Stimulated activated CD4-positive, alpha-beta T cell treated with anti-CD3 and anti-CD28 coated beads, TNF-alpha, amount 100 ng/mL, for 4 hours (primary cell): Measurements from ENCODE around the gene PPP1R15B.

Source experiments
- DNase-seq, 3 experiments: peaks; one replicate each; pipeline ENCODE4 v3.0.0-alpha.2; 2020; ENCODE audit warnings: low read depth in 3 of 3

PPP1R15B gene

GRCh38 chr1:204420039-204421004, 8.7 kb upstream of the PPP1R15B start:
- DNase-seq: no peak

GRCh38 chr1:204419064-204419403, 7.4 kb upstream of the PPP1R15B start:
- no peak for DNase-seq

GRCh38 chr1:204418174-204419063, 6.8 kb upstream of the PPP1R15B start:
- DNase-seq: no peak

GRCh38 chr1:204417074-204417997, 5.7 kb upstream of the PPP1R15B start:
- DNase-seq: no peak

DNA sequence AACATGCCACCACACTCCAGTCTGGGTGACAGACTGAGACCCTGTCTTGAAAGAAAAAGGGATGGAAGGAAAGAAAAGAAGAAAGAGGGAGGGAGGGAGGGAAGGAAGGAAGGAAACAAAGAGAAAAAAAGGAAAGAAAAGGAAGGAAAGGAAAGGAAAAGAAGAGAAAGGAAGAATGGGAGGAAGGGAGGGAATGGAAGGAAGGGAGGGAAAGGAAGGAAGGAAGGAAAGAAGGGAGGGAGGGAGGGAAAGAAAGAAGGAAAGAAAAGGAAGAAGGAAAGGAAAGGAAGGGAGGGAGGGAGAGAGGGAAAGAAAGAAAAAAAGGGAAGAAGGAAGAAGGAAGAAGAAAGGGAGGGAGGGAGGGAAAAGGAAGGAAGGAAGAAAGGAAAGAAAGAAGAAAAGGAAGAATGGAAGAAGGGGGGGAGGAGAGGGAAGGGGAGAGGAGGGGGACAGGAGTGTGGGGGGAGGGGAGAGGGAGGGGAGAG, 5.0 kb upstream of the PPP1R15B start:
- no peak for DNase-seq

- DNase-seq: no peak
Measured at GRCh38 chr1:204415351-204415750, 3.7 kb upstream of the PPP1R15B start.

- DNase-seq: no peak
Measured at GRCh38 chr1:204414016-204414415, 2.4 kb upstream of the PPP1R15B start.

DNA sequence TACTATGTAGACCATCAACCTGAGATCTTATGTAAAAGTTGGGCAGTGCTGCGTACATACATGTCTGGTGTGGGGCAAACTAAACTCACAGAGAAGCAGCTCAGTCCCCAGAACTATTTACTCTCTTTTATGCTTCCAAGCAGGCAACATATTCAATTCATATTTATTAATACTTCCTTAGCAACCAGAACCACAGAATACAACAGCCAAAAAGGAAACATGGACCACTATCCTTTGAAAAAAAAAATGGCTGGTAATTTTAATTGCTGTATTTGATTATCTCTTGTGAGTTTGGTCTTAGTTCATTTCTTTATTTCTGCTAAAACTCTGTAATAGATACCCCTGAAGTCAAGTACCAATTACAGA, 1.5 kb upstream of the PPP1R15B start:
- no peak for DNase-seq

- DNase-seq: no peak
Measured at GRCh38 chr1:204410688-204411450, 748 bp downstream of the PPP1R15B start.

GRCh38 chr1:204409836-204410687, 1.6 kb downstream of the PPP1R15B start:
- no peak for DNase-seq

DNA sequence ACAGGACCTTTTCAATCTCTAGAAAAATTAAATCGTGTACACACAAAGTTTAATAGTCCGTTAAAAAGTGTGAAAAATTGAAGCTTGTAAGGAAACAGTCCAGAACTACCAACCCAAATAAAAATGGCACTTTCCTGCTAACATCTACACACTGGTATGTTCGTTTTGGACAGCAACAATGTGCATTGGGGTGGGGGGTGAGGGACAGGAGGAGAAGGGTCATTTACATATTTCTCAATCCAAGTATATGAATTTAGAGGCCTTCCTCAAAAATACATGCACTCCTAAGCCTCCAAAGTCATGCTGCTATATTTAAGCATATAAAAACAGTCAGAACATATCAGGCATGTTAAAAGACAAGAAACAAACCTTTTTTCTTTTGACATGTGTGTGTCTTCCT, 2.5 kb downstream of the PPP1R15B start:
- DNase-seq: no peak

DNA sequence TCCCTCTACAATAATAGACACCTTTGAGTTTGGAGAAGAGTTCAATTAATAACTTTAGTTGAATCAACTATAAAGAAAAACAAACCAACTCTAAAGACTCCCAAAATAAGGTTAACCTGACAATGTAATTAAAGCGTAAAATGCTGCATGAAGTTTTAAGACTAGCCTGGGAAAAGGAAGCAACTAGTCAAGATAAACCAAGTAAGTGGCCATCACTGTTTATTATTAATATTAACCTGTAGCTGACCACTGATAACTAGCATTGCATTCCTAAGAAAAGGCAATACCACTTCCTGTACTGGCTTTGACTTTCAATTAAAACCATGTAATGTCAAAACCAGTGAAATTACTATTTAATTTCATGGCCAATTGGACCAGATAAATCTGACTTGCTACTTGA, 3.0 kb downstream of the PPP1R15B start:
- DNase-seq: no peak

- DNase-seq: no peak
Measured at GRCh38 chr1:204408074-204408507, 3.5 kb downstream of the PPP1R15B start.

DNA sequence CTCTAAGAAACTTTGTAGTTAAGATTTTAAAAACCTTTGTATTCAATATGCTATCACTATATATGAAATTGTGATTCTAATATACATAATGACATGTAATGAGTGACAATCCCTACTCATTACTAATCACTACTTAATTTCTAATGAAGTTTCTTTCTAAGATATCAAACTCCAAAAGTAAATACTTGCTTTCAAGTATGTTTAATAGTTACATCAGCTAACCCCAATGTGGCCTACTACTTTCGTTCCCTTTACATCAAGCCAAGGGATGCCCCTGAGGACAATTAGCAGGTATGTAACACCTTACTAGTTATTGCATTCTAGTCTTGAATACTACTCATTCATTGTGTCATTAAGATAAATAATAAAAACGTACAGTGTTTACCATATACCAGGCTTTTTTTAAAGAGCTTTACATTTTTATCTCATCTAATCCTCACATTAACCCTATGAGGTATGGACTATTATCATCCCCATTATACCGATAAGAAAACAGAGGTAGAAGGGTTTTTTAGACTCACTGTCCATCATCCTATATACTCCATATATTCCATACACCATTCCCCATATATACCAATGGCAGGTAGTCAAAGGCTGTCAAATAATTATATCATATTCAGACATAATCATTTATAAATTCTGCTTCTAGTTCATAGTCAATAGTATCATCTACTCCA, 4.2 kb downstream of the PPP1R15B start:
- DNase-seq: no peak

GRCh38 chr1:204406621-204407020, 5.0 kb downstream of the PPP1R15B start:
- no peak for DNase-seq

DNA sequence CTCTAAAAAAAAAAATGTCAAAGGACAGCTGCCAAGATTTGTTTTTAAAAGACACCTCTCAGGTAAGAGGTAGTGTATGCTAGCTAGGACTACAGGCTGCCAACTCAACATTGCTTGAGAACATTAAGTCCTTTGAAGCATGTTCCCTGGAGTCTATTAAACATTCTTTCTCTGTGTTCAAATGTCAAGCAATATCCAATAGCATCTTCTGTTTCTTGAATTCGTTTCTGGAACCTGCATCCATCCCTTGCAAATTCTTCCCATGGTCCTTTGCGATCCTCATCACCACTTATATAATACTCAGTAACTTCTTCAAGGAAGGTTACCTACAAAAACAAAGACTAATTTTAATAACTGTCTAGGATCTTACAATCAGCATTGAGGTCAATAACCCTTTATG, 5.6 kb downstream of the PPP1R15B start:
- DNase-seq: no peak

- no peak for DNase-seq
Measured at GRCh38 chr1:204404629-204405028, 7.0 kb downstream of the PPP1R15B start.

DNA sequence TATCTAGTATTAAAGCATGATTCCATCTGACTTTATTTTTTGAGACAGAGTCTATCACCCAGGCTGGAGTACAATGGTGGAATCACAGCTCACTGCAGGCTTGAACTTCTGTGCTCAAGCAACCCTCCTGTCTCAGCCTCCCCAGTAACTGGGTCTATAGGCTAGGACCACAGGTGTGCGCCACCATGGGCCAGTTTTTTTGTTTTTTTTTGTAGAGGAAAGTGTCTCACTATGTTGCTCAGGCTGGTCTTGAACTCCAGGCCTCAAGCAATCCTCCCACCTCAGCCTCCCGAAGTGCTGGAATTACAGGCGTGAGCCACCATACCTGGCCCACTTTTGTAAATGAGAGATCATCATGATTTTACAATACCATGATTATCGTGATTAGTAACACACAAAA, 9.2 kb downstream of the PPP1R15B start:
- no peak for DNase-seq

DNA sequence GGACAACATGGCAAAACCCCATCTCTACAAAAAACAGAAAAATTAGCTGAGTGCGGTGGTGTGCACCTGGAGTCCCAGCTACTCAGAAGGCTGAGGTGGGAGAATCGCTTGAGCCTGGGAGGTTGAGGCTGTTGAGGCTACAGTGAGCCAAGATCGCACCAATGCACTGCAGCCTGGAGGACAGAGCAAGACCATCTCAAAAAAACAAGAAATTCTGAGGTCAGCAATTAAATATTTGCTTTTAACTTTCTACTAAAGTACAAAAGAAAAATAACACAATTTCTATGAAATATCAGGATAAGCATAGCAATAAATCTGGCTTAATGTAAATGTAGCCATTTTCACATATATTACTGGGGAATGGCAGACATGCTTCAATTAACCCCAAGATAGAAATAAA, 9.9 kb downstream of the PPP1R15B start:
- DNase-seq: no peak
